RKO (cell line): ENCODE measurements around the gene TTC5.
"Not testable (repeated sequence)": the region's sequence is repeated elsewhere in the genome, so short reads cannot be mapped to it uniquely, and the experiment has no call there.

Experiments
- DNase-seq: peaks from one replicate; pipeline ENCODE4 v3.0.0-alpha.2; 2016; ENCODE audit warnings: low spot score

The TTC5 gene

DNA sequence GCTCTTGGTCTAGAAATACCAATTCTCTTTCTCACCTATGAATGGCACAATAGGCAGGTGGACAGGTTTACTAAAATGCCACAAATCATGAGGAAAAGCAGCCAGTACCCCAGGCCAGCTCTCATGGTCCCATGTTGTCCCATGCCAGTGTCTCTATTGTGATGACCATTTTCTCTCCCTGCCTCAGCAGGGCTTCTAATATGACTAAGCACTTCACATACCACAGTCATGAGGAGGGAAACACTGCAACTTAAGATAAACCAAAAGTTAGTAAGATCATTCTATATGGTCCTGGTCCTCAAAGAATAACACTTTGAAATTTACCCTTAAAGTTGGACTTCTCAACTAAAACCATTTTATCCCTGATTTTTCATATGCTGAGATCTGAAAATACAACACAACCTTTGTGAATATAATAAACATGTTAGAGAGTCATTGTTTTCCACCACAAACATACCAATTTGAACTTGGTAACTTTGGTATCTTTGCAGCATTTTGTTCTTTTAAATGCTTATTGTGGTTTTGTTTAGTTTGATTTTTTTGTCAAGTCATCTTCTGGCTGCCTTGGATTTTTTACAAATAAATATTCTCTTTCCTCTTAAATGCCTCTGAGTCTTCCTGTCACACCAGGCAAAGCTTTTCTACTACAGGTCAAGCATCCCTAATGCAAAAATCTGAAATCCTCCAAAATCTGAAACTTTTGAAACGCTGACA lies 3.6 kb downstream of the TTC5 start:
- DNase-seq: peak; percentile 52

GRCh38 chr14:20295067-20295466 lies 10.7 kb downstream of the TTC5 start:
- DNase-seq: no peak

DNA sequence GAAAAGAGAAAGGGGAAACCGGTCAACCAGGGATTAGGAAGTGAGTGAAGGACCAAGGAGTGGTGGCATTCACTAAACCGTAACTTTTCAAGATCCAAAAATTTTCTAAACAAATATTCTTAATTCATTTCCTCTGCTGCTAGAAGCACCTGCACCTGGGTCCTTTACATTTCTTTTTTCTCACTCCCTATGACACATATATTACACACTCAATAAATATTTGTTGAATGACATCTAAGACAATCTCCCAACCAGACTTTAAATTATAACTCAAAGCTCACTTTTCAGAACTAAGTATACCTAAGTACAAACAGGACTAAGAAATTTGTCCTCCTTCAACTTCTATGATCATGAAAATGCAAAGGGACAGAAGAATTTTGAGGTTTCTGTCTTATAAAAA lies 11.1 kb downstream of the TTC5 start:
- no peak for DNase-seq

GRCh38 chr14:20281998-20282397 lies 23.8 kb downstream of the TTC5 start:
- DNase-seq: not testable (repeated sequence)

DNA sequence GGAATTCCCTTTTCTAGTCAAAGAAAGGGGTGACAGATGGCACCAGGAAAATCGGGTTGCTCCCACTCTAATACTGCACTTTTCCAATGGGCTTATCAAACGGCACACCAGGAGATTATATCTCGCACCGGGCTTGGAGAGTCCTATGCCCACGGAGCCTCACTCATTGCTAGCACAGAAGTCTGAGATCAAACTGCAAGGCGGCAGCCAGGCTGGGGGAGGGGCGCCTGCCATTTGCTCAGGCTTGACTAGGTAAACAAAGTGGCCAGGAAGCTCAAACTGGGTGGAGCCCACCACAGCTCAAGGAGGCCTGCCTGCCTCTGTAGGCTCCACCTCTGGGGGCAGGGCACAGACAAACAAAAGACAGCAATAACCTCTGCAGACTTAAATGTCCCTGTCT lies 25.5 kb downstream of the TTC5 start:
- DNase-seq: not testable (repeated sequence)

- no peak for DNase-seq
Measured at GRCh38 chr14:20278414-20278813, 27.3 kb downstream of the TTC5 start.

- DNase-seq: no peak
Measured at GRCh38 chr14:20277409-20277808, 28.3 kb downstream of the TTC5 start.

DNA sequence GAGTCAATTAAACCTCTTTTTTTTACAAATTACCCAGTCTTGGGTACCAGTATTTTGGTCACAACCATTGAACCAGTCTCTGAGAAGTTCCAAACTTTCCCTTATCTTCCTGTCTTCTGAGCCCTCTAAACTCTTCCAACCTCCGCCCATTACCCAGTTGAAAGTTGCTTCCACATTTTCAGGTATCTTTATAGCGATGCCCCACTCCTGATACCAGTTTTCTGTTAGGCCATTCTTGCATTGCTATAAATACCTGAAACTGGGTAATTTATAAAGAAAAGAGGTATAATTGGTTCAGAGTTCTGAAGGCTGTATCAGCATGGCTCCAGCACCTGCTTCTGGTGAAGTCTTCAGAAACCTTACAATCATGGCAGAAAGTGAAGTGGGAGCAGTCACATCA lies 31.7 kb downstream of the TTC5 start:
- no peak for DNase-seq

DNA sequence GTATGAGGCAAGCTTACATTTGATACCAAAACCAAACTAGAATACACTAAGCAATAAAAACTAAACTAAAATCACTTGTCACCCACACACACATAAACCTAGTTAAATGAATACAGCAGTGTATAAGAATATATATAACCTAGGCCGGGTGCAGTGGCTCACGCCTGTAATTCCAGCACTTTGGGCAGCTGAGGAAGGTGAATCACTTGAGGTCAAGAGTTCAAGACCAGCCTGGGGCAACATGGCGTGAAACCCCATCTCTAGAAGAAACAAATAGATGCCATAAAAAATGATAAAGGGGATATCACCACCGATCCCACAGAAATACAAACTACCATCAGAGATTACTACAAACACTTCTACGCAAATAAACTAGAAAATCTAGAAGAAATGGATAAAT lies 41.4 kb downstream of the TTC5 start:
- DNase-seq: not testable (repeated sequence)

DNA sequence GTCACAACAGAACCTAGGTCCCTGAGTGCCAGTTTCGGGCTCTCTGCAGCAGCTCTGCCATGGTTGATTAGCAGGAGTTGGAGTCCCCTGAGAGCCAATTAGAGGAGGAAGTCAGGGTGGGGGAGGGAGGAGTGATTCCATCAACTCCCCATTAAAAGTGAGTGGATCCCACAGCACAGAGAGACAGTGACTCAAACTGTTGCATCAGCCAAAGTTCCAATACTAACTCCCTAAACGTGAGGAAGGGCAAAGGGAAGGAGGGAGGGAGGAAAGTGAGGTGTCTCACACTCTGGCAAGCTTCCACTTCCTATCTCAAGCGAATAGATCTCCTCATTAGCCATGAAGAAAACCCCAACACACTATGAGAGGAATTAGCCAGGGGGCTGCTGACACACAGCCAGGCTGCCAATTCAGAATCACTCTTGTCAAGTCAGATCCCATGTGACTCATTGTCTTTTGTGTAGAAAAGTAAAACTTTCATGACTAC lies 43.1 kb downstream of the TTC5 start:
- peak; percentile 93 for DNase-seq

GRCh38 chr14:20247646-20248246 lies 58.0 kb downstream of the TTC5 start:
- peak; percentile 23 for DNase-seq
